Left forelimb (tissue), 1 donor: ENCODE results near the gene AIPL1.

ENCODE experiments used
- DNase-seq: peaks from one replicate; pipeline ENCODE4 v3.0.0-alpha.2; 2018; ENCODE audit warnings: low spot score

AIPL1 gene

GRCh38 chr17:6465206-6466003 lies 30.5 kb upstream of the AIPL1 start:
- DNase-seq, result no peak

- DNase-seq, result no peak
Measured at GRCh38 chr17:6464446-6465041, 29.6 kb upstream of the AIPL1 start.

DNA sequence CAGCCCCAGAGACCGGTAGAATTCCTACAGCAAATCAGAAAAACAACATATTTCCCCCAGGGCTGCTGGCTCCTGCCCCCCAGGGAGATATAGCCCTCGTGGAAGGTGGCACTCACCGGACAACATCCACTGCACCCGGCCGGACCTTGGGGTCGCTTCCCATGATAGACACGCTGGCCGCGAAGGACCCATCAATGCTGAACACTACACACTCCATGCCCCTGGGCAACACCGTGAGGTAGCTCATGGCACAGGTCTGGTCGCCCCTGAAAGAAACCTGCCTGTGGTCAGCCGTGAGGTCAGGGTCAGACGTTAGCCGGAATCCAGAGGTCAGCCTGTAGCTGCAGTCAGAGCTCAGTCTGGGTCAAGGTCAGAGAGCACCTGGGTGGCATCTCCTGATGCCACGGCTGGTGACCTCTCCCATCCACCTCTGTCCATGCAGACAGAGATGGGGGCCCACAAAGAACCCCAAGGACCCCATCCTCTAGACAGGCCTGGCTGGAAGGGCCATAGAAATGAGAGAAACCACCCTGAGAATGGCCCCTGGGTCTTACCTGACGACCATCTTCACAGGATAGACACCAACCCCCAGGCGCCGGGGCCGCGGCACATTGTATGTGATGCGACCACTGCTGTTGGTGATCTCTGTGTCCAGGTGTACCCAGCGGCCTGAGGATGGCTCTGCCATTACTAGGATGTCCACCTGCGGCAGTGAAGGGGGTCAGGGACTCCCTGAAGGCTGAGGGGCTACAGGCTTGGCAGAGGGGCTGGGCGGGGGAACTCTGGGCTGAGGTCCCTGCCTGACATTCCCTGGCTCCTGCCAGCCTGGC lies 28.9 kb upstream of the AIPL1 start:
- no peak for DNase-seq

GRCh38 chr17:6462692-6463091 lies 27.8 kb upstream of the AIPL1 start:
- no peak for DNase-seq

GRCh38 chr17:6461792-6462524 lies 27.0 kb upstream of the AIPL1 start:
- no peak for DNase-seq

DNA sequence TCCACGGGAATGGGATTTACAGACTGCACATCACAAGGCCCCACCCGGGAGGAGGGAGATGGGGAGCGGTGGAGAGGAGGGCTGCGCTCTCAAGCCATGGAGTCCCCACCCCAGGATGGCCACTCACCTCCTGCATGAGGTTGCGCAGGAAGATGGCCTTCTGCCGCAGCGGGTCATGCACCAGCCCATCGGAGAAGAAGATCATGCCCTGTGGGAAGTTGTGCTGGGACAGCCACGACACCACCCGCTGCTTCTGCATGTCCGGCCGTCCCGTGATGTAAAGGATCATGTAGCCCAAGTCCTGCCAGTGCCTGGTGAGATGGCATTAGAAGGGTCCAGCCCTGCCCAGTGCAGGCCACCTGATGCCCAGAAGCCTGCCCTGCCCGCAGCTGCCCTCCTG lies 26.3 kb upstream of the AIPL1 start:
- no peak for DNase-seq

DNA sequence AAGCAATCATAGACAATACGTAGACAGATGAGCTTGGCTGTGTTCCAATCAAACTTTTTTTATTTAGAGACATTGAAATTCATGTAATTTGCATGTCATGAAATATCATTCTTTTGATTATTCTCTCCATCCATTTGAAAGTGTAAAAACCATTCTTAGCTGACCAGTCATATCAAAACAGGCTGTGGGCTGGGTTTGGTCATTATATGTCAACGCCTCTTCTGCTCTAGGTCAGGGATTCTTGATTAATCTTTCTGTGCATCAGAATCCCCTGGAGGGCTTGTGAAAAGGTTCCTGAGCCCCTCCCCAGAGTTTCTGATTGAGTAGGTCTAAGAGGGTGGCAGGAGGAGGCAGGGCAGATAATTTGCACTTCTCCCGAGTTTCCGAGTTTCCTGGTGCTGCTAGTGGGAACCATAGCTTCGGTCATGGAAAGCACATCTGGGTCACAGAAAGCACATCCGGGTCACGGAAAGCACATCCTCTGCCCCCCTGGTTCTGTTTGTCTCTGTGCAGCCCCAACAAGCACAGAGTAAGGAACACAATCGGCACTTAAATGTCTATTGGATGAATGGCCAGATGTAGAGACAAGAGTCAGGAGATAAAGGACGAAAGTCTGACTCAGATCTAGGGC lies 25.7 kb upstream of the AIPL1 start:
- DNase-seq, result no peak

- DNase-seq, result no peak
Measured at GRCh38 chr17:6458460-6458950, 23.6 kb upstream of the AIPL1 start.

DNA sequence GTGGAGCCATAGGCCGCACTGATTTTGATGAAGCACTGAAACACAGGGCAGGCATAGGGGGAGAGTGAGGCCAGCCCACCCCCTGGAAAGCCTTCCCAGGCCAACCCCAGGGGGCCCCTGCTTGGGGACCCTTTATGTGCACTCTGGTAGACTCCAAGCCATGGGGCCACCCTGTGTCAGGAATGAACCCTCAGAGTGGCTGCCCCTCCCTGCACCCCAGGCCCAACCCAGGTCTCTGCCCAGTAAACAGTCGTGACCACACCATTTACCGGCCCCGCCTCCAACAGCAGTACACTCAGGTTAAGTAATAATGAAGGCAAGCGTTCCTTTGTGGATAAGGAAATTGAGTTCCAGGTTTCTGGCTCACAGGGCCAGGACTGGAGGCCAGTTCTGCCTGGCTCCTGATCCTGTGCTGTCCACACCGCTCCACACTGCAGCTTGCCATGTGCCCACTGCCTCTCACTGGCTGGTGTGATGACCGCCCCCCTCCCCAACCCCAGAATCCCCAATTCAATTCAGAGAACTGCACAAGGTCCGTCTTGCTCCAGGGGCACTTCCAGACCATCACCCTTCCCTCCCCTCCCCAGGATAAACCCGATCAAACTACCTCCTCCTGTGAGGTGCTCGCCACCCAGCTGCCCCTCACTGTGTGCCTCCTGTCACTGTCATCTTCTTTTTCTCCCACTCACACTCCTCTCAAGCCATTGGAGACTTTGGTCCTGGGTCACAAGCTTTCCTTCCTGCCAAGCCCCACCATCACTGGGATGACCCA lies 23.0 kb upstream of the AIPL1 start:
- no peak for DNase-seq

DNA sequence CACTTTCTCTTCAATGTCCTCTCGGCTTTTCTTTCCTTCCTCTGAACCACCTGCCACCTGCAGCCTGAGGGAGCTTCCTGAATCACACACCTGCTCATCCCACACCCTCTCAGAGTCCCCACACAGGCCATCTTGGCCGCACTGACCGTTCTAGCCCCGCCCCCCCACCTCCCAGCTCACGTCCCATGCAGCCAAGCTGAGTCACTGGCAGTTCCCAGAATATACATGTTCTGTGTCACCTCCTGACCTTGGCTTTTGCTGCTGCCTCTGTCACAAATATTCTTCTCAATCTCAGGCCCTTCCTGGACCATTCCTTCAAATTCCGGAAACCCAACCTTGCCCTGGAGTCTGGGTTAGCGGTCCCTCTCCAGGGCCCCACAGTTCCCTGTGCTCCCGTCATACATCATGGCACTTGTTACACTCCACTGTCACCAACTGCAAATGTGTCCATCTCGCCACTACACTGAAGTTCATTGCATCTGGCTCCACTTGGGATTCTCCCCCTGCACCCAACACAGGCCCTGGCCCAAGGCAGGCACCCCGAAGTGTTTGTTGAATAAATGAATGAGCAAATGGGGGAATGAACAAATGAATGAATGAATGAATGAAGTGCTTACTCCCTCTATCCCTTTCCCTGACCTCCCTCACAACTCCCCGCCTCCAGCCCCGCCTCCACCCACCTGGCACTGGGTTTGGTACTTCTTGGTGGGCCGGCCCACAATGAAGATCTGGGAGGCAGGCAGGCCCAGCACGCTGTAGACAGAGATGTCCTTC lies 22.2 kb upstream of the AIPL1 start:
- no peak for DNase-seq

- DNase-seq, result no peak
Measured at GRCh38 chr17:6456321-6456720, 21.4 kb upstream of the AIPL1 start.

DNA sequence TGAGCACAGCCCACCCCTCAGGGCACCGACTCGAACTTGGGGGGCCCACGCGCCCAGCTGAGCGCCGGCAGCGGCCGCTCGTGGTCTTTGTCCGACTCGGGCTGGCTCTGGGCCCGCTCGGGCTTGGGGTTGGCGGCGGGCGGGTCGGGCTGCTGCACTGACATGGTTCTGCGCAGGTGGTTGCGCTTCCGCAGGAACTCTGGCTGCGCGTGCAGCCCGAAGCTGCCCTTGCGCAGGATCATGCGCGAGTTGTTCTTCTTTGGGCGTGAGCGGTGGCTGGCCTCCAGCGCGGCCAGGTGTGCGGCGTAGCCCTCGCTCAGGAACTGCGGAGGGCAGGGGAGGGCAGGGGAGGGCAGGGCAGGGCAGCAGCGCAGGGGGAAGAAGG lies 20.4 kb upstream of the AIPL1 start:
- no peak for DNase-seq

DNA sequence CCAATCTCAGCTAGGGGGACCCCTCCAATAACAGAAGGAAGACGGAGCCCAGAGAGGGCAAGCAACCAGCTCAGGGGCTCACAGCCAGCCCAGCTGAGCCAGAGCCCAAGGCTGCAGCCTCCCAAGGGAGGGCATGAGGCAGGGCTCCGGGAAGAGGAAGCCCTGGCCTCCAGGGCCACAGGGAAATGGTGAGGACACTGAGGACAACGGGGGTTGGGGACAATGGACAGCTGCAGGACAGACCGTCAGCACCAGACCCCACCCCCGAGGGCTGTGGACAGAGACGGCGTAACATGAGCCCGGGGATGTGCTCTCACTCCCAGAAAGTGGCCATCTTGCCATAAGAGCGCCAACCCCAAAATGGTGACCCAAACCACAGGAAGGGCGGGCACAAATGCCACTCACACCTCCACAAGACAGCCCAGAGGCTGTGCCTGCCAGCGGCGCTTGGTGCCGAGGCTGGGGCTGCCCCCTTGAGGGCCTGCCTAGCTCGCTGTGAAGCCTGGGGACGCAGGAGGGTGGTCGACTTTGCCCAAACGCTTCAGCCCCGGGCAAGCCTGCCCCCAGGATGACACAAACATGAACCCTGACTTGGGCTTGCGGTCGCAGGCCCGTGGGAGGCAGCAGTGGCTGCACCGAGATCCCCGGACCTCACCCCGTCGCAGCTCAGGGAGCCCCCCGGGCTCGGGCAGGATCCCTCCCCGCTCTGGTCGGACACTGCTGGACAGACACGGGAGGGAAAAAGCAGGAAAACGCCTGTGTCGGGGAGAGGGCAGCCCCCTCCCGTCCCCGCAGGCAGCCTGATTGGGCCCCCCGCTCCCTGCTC lies 19.8 kb upstream of the AIPL1 start:
- DNase-seq, result no peak

- DNase-seq, result no peak
Measured at GRCh38 chr17:6453279-6454024, 18.5 kb upstream of the AIPL1 start.

DNA sequence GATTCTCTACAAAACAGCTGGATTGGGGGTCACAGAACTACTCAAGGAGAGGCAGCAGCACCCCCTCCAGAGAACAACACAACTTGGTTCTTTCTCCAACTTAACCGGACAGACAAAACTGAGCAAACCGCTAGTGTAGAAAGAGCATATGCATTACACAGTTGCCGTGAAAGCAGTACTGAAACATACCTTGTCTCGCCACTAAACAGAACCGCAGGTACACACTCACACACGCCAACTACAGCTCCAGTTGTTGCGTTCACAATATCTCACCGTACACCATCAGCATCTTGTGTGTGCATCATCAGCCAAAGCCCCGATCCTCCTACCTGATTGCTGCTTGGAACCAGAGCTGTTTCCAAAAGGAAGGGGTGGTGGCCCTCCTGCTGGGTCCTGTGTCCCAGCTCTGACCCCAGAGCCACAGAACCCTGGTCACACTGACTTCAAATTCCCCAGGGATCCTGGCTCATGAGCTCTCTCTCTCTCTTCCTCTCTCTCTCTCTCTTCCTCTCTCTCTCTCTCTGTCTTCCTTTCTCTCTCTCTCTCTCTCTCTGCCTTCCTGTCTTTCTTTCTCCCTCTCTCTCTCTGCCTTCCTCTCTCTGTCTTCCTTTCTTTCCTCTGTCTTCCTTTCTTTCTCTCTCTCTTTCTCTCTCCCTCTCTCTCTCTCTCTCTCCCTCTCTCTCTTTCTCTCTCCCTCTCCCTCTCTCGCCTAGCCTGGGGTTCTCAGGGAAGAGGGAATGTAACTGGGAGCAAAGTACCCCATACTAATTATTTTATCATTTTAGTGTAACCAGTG lies 17.7 kb upstream of the AIPL1 start:
- DNase-seq, result no peak

- DNase-seq, result no peak
Measured at GRCh38 chr17:6450926-6451832, 16.3 kb upstream of the AIPL1 start.

DNA sequence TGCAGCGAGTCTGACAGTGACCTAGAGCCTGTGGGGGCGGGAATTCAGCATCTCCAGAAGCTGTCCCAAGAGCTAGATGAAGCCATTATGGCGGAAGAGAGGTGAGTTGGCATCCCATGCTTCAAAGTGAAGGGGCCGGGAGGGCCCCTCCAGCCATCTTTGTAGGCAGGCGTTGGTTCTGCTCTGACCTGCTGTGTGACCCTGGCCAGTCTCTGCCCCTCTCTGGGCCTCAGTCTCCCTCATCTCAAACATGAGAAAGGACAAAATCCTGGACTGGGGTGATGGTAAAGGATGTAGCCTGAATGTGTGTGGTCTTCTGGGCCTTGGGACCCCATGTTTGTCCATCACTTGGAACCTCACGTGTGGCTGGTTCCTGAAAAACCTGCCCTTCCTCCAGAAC lies 14.4 kb upstream of the AIPL1 start:
- no peak for DNase-seq
